ENCODE data around the gene GET4.
A peak's percentile ranks its signal among the peaks of the same experiment; 100 is the strongest.
"Not testable (repeated sequence)": the region's sequence is repeated elsewhere in the genome, so short reads cannot be mapped to it uniquely, and the experiment has no call there.

Gene GET4

GRCh38 chr7:903921-904755, 27.8 kb downstream of the GET4 start:
- TF ChIP-seq CTCF (IDR thresholded peaks at IDR 0.05; ENCODE audit: low read depth, low read length, missing control alignments) = no peak
- H3K4me3 ChIP-seq (ENCODE audit: low read depth, low read length) = no peak overlapping the region
- no peak for DNase-seq (ENCODE audit: low read depth)

DNA sequence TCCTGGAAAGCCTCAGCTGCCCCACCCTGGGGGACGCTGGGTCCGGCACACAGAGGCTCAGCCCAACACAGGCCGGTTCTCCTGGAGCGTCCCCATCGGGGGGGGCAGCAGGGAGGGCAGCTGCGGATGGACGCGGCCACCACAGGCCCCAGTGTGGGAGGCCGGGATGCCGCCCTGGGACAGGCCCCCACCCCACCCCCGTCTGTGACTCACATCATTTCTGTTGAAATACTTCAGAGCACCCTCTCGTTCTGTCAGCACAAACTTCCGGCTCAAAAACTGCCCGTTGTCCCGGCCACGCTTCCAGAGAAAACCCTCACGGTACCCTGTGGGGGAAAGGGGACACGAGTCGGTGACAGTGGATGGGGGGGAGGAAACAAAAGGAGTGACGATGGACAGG, 28.5 kb downstream of the GET4 start:
- no peak for TF ChIP-seq CTCF (IDR thresholded peaks at IDR 0.05; ENCODE audit: low read depth, low read length, missing control alignments)
- no peak overlapping the region for H3K4me3 ChIP-seq (ENCODE audit: low read depth, low read length)
- no peak for DNase-seq (ENCODE audit: low read depth)

DNA sequence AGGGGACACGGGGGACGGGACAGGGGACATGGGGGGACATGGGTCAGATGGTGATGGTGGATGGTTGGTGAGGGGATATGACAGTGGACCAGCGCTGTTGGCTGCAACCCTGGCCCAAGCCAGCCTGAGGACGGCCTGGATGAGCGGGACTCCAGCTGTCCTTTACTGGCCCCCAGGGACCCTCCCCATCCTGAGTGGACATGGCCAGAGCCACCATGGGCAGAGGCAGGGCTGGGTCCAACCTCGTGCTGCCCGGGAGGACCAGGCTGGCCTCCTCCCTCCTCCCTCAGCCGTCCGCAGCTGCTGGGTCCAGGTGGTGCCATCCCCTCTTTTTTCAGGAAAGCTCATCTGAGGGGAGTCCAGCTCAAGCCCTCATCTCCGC, 30.4 kb downstream of the GET4 start:
- H3K4me3 ChIP-seq (ENCODE audit: low read depth, low read length) = no peak overlapping the region
- DNase-seq (ENCODE audit: low read depth) = no peak
- TF ChIP-seq CTCF (IDR thresholded peaks at IDR 0.05; ENCODE audit: low read depth, low read length, missing control alignments) = no peak

GRCh38 chr7:907158-907980, 31.0 kb downstream of the GET4 start:
- H3K4me3 ChIP-seq (ENCODE audit: low read depth, low read length) = no peak overlapping the region
- no peak for TF ChIP-seq CTCF (IDR thresholded peaks at IDR 0.05; ENCODE audit: low read depth, low read length, missing control alignments)
- no peak for DNase-seq (ENCODE audit: low read depth)

- DNase-seq (ENCODE audit: low read depth) = no peak
- no peak for TF ChIP-seq CTCF (IDR thresholded peaks at IDR 0.05; ENCODE audit: low read depth, low read length, missing control alignments)
- H3K4me3 ChIP-seq (ENCODE audit: low read depth, low read length) = no peak overlapping the region
Measured at GRCh38 chr7:908159-908581, 31.8 kb downstream of the GET4 start.

GRCh38 chr7:908591-909357, 32.4 kb downstream of the GET4 start:
- H3K4me3 ChIP-seq (ENCODE audit: low read depth, low read length); DNase-seq (ENCODE audit: low read depth): not testable (repeated sequence)
- TF ChIP-seq CTCF (IDR thresholded peaks at IDR 0.05; ENCODE audit: low read depth, low read length, missing control alignments) = peak; percentile 87
